ENCODE results near the gene ART3.

Gene ART3

DNA sequence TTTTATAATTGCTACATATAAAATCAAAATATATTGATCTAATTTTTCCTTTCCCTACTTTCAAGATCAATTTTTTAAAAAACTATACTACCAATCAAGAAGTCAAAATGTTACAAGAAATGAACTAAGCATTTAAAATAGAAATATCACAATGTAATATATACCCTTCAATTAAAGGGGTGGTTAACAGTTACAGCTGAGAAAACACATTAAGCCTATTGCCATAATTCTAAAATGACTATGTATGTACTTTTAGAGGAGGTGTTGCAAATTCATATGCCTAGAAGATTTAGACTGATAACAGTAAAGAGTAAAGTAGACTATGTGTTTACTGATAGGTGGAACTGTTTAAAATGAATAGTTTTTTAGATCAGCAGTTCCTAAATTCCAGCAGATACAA is 70.0 kb downstream of the ART3 start:
- DNase-seq (ENCODE audit: low read depth in 2 of 3, low spot score in 2 of 3): no peak

DNA sequence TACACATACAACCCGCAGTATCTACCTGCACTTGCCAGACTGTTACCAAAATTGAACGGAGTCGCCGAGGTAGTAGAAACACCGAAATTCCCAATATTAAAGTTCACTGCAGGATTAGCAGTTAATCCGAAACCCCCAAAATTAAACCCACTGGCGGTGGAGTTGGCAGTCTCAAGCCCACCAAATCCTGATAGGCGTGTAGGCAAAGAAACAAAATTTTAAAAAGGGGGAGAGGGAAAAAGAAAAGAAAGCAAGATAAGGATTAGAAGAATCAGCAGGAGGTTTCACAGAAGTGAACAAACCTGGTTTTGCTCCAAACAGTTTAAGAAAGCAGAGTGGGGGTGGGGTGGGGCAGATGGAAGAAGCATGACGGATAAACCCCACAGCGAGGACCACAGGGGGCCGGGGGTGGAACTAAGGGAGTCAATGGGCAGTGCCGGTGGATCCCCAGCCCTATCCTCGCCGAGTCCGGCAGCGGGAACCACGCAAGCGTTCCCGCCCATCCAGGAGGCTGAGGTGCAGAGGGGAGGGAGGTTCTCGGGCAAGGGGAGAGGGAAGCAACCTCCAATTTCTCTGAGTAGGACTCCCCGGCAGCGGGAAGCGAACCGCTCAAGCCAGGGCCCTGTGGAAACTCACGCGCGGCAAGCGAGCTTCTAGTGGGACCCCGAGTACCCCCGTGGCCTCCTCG is 73.1 kb downstream of the ART3 start:
- peak in 1 of 3 experiments; percentile 42 for DNase-seq (ENCODE audit: low read depth in 2 of 3, low spot score in 2 of 3)

DNA sequence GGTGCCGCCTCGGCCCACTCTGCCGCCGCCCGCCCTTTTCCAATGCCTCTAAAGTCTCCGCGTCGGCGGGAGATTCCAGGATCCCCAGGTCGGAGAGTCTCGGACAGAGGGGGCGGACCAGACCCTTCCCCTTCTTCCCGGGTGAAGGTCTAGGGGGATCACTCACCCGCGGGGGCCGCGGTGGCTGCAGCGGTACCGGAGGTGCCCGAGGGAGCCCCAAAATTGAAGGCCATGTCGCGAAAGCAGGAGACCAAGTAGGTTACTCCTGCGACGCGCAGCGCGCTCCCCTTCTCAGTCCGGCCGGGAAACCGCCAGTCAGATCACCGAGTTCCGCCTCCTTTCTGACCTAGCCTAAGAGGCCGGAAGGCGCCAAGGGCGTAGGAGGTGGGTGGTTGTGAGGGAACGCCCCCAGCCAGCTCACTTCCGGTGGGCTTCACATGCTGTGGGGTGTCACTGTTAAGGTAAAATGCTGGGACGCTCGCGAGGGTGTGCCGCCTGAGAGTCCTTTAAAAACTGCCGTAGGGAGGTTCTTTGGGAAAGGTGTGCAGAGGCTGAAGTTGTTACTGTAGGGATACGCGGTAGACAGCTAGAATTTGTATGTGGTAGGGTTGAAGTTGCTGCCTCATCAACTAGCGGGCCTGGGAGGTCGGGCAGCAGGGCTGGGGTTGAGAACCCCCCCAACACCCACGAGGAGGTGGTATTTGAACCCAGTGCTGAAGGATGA is 73.8 kb downstream of the ART3 start, which contains the start of gene NUP54:
NUP54 (minus strand) TSS at position 256 of the 724 bp plus-strand sequence; CDS start at position 233, 23 bp downstream.
- peak; percentile 92 to 94 (median 92) for DNase-seq (ENCODE audit: low read depth in 2 of 3, low spot score in 2 of 3)

DNA sequence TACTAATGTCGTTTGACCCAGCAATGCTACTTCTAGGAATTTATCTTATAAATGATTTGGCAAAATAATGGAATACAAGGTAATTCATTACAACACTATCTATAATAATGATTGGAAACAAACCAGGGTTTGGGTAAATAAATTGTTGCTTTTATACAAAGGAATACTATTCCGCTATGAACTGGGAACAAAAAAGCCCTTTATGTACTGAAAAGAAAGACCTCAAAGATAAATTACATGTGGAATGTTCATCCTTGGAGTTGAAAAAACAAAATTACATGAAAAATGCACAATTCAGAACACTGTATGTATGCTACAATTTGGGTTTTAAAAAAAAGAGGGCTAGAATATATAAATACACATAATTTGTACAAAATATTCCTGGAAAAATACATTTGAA is 78.8 kb downstream of the ART3 start:
- DNase-seq (ENCODE audit: low read depth in 2 of 3, low spot score in 2 of 3): no peak

DNA sequence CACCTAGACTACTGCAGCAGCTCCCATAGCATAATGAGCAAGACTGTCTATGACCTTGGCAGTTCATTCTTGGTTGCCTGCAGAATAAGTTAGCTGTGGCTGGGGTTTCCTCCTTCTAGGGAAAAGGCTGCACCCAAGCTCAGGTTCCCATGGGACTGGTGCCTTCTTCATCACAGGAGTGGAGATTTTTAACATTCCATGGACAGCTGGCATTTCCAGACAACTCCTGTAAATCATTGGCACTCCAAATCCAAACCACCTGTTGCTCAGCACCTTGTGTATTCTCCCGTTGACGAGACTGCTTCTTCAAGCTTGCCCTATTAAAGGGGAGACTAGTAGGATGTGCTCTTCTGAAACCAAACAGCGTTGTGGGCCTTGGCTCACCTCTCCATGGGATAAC is 81.5 kb downstream of the ART3 start:
- DNase-seq (ENCODE audit: low read depth in 2 of 3, low spot score in 2 of 3): no peak

DNA sequence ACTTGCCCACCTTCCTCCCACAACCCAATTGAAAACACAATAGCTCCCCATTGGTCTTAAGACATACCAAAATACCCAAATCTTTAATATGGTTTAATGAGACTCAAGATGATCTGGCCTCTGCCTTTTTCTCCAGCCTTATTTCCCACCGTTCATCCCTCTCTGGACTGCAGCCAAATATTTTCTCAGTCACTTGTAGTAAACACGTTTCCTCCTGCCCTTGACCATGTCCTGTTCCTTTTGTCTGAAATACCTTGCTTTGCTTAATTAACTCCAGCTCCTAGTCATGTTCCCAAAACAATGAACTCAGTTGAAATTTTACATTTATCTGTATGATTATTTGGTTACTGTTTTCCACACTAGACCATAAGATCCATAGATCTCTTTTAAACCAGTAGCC is 82.1 kb downstream of the ART3 start:
- no peak for DNase-seq (ENCODE audit: low read depth in 2 of 3, low spot score in 2 of 3)

DNA sequence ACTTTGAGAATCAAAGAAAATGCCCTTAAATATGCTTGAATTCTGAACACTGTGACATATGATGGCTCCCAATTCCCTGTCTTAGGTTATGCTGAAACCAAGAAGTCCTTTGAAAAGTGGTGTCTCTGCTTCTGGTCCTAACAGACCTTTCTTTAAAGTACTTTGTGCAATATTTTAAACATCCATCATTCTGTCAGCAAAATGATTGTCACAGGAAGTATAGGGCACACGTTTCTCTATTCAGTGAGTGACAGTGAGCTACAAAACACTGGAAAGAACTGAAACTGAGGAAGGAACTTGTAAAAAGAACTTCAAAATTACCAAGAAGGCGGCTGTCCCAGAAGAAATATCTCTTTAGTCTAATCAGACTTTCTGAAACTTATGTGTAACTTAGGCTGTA is 85.8 kb downstream of the ART3 start:
- DNase-seq (ENCODE audit: low read depth in 2 of 3, low spot score in 2 of 3): no peak

All from activated CD8-positive, alpha-beta memory T cell treated with anti-CD3 and anti-CD28 coated beads for 48 hours (primary cell).